BLaER1 (cell line): ENCODE results near the gene LSG1.

ENCODE experiments used
- H3K27ac ChIP-seq: shearing (Covaris generic); formaldehyde crosslinking; 2 replicates; pipeline ENCODE4 v1.8.1; 2022
- H3K27me3 ChIP-seq: shearing (Covaris generic); formaldehyde crosslinking; 2 replicates; pipeline ENCODE4 v1.8.1; 2022
- H3K36me3 ChIP-seq: shearing (Covaris generic); formaldehyde crosslinking; 2 replicates; pipeline ENCODE4 v1.8.1; 2022
- H3K4me1 ChIP-seq: shearing (Covaris generic); formaldehyde crosslinking; 2 replicates; pipeline ENCODE4 v1.8.1; 2022
- H3K4me2 ChIP-seq: shearing (Covaris generic); formaldehyde crosslinking; 2 replicates; pipeline ENCODE4 v1.8.1; 2022
- H3K4me3 ChIP-seq: shearing (Covaris generic); formaldehyde crosslinking; 2 replicates; pipeline ENCODE4 v1.8.1; 2022
- H3K9ac ChIP-seq: shearing (Covaris generic); formaldehyde crosslinking; 2 replicates; pipeline ENCODE4 v1.8.1; 2022
- H3K9me3 ChIP-seq: shearing (Covaris generic); formaldehyde crosslinking; 2 replicates; pipeline ENCODE4 v1.8.1; 2022
- H4K20me1 ChIP-seq: shearing (Covaris generic); formaldehyde crosslinking; 2 replicates; pipeline ENCODE4 v1.8.1; 2022
- Cebpa-rat ChIP-seq: shearing (Covaris generic); IDR thresholded peaks from 2 replicates; pipeline ENCODE4 v1.8.1; 2022

Gene LSG1

GRCh38 chr3:194596906-194597305 lies 75.1 kb downstream of the LSG1 start:
- no peak overlapping the region for H3K9ac ChIP-seq
- no peaks in the 10 kb centered on the region for H4K20me1 ChIP-seq
- TF ChIP-seq Cebpa-rat = no peak
- peak overlapping the region; percentile 22; the same call in 1 of the 2 replicates for H3K4me2 ChIP-seq
- peaks cover 84% of the 10 kb centered on the region for H3K4me1 ChIP-seq
- no peaks in the 10 kb centered on the region for H3K27me3 ChIP-seq
- H3K9me3 ChIP-seq = no peaks in the 10 kb centered on the region
- no peak overlapping the region for H3K27ac ChIP-seq
- H3K4me3 ChIP-seq = no peak overlapping the region
- H3K36me3 ChIP-seq = peaks cover 17% of the 10 kb centered on the region

DNA sequence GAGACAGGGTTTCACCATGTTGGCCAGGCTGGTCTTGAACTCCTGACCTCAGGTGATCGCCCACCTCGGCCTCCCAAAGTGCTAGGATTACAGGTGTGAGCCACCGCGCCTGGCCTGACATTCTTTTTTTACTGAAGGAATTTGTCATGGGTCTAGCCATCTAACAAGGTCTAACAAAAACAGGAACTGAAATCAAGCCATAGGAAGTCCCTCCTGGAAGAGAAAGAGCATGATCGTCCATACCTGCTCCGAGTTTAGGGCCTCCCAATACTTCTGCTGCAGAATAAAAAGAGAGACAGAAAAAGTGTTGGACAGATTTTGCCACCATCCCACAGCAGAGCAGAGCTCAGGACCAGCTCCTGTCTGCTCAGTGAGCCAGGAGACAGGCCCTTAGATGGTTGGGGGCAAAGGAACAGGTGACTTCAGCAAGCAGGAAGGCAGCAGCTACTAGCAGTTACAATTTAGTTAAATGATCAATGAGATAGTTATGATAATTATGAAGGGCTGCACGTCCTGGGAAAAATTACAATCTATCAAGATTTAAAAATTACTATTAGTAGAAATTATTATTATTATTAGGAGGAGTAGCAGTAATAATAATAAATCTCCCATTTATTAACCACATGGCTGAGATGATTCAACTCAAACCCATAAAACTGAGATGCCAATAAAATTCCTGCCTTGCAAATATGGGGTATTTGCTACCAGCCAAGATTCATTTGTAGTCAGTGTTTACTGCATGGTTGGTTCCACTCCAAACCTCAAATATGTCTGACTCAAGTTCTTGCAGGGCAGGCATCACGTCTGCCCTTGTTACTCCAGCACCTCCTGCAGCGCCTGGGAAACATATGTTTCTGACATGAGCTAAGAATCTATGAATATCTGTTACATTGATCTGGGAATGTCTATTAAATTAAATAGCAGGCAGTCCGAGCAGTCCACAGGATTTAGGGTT lies 78.9 kb downstream of the LSG1 start:
- H4K20me1 ChIP-seq = no peaks in the 10 kb centered on the region
- H3K4me1 ChIP-seq = peaks cover 47% of the 10 kb centered on the region
- no peak for TF ChIP-seq Cebpa-rat
- H3K4me2 ChIP-seq = peak overlapping the region; percentile 58
- no peaks in the 10 kb centered on the region for H3K27me3 ChIP-seq
- H3K27ac ChIP-seq = no peak overlapping the region
- H3K9ac ChIP-seq = no peak overlapping the region
- H3K36me3 ChIP-seq = peaks cover 45% of the 10 kb centered on the region
- no peak overlapping the region for H3K4me3 ChIP-seq
- H3K9me3 ChIP-seq = no peaks in the 10 kb centered on the region
